PC-9 (cell line): ENCODE data around the gene ZNF180. TPM values are rescaled to one million over a fixed set of nuclear protein-coding genes. Genes with fewer than 3 reads are reported as not detected.
"Not testable (repeated sequence)": the region's sequence is repeated elsewhere in the genome, so short reads cannot be mapped to it uniquely, and the experiment has no call there.

Experiments
- BruUV-seq: library from RNA; stranded (reverse); fragments of 400-500 nt; replicated peaks from 2 replicates; lab custom pipeline; 2021; lab: Mats Ljungman, UMichigan
- CTCF ChIA-PET: fragments of 300-600 bp; sonication (Branson Sonifier 250); formaldehyde crosslinking; loops from one replicate; lab custom pipeline; 2022; ENCODE audit warnings: antibody characterized with exemption; lab: Charles Lee
- POLR2A ChIA-PET: fragments of 300-600 bp; sonication (Branson Sonifier 250); formaldehyde crosslinking; loops from one replicate; lab custom pipeline; 2022; ENCODE audit warnings: antibody characterized with exemption; ENCODE audit not compliant: unreplicated experiment; lab: Charles Lee
- DNase-seq, 2 experiments: peaks; one replicate each; pipeline versions ENCODE4 v3.0.0 to v3.0.0-alpha.2; 2015 to 2022; ENCODE audit warnings: mixed read lengths in 1 of 2
- H2AFZ ChIP-seq: fragments of 200-600 bp; sonication (generic); 2 replicates; pipeline ENCODE4 v1.8.1; 2017; ENCODE audit warnings: antibody characterized with exemption
- H3F3A ChIP-seq: fragments of 200-600 bp; sonication (generic); 2 replicates; pipeline ENCODE4 v1.8.1; 2017; ENCODE audit warnings: antibody characterized with exemption, mild to moderate bottlenecking, low read depth; ENCODE audit not compliant: insufficient read depth
- H3K27ac ChIP-seq: fragments of 200-600 bp; sonication (generic); 2 replicates; pipeline ENCODE4 v1.6.1; 2016; ENCODE audit warnings: mixed run types
- H3K27me3 ChIP-seq: fragments of 200-600 bp; sonication (generic); 2 replicates; pipeline ENCODE4 v1.6.1; 2016; ENCODE audit warnings: low read depth, mixed run types; ENCODE audit not compliant: insufficient read depth
- H3K36me3 ChIP-seq: fragments of 200-600 bp; sonication (generic); 2 replicates; pipeline ENCODE4 v1.6.1; 2016; ENCODE audit warnings: low read depth, mixed run types
- H3K4me1 ChIP-seq: fragments of 200-600 bp; sonication (generic); replicated peaks from 2 replicates; pipeline ENCODE4 v1.6.1; 2016; ENCODE audit warnings: mixed run types; ENCODE audit not compliant: insufficient read depth
- H3K4me2 ChIP-seq: fragments of 200-600 bp; sonication (generic); 2 replicates; pipeline ENCODE4 v1.6.1; 2017; ENCODE audit warnings: mixed run types
- H3K4me3 ChIP-seq: fragments of 200-600 bp; sonication (generic); 2 replicates; pipeline ENCODE4 v1.6.1; 2016; ENCODE audit warnings: mixed run types
- H3K79me2 ChIP-seq: fragments of 200-600 bp; sonication (generic); 2 replicates; pipeline ENCODE4 v1.6.1; 2017; ENCODE audit warnings: low read depth, mixed run types
- H3K9me2 ChIP-seq: fragments of 200-600 bp; sonication (generic); 2 replicates; pipeline ENCODE4 v1.8.1; 2017; ENCODE audit warnings: mild to moderate bottlenecking; ENCODE audit not compliant: insufficient read depth
- H3K9me3 ChIP-seq: fragments of 200-600 bp; sonication (generic); 2 replicates; pipeline ENCODE4 v1.8.1; 2016; ENCODE audit warnings: low read depth; ENCODE audit not compliant: insufficient read depth
- H4K20me1 ChIP-seq: fragments of 200-600 bp; sonication (generic); 2 replicates; pipeline ENCODE4 v1.8.1; 2017; ENCODE audit not compliant: insufficient read depth
- EZH2 ChIP-seq: fragments of 200-600 bp; sonication (generic); IDR thresholded peaks from 2 replicates; pipeline ENCODE4 v1.8.0; 2017; ENCODE audit warnings: antibody characterized with exemption, low read depth
- intact Hi-C: fragments of 100-400 bp; cut with micrococcal nuclease; formaldehyde crosslinking; loops from one replicate; pipeline ENCODE4 v1.10.0; 2022; ENCODE audit not compliant: unreplicated experiment
- total RNA-seq: library from RNA; stranded (reverse); gene quantifications from 2 replicates; pipeline ENCODE4 v1.2.3, GENCODE V29; 2021
- TF ChIP-seq, protein P1 (sequence below): fragments of 200-600 bp; sonication (generic); conservative IDR thresholded peaks from 2 replicates; pipeline ENCODE4 v1.6.1; 2017; ENCODE audit warnings: mixed run types, antibody characterized with exemption, mild to moderate bottlenecking, moderate library complexity

Gene ZNF180
- total RNA-seq, 1 experiment from 2014 or later: 6.3 TPM

- no peaks in the 10 kb centered on the region for H3F3A ChIP-seq
- BruUV-seq: no TSS peak
- CTCF ChIA-PET: interaction anchor here (0.6 to 0.8 kb wide), 2 partner anchors 10 to 774 kb away, joined by 4 read pairs; partner anchors contain the start of gene CEACAM20
These were observed 39.7 kb upstream of the ZNF180 start for GRCh38 chr19:44539991-44540390.

GRCh38 chr19:44539236-44539826 lies 39.0 kb upstream of the ZNF180 start:
- no peaks in the 10 kb centered on the region for H3K4me1 ChIP-seq
- H3K9me3 ChIP-seq: no peaks in the 10 kb centered on the region
- no peak overlapping the region for H3K27ac ChIP-seq
- H4K20me1 ChIP-seq: no peaks in the 10 kb centered on the region
- H3K36me3 ChIP-seq: no peaks in the 10 kb centered on the region
- POLR2A ChIA-PET: no interaction called here
- H3K9me2 ChIP-seq: peaks cover 4% of the 10 kb centered on the region; the same call in 1 of the 2 replicates
- H3K79me2 ChIP-seq: no peaks in the 10 kb centered on the region
- CTCF ChIA-PET: interaction anchor here (0.8 kb wide), 1 partner anchor 9 kb away, joined by 4 read pairs; the partner anchor contains the start of gene CEACAM20
- no peaks in the 10 kb centered on the region for H3F3A ChIP-seq
- peaks cover 24% of the 10 kb centered on the region; the same call in 1 of the 2 replicates for H3K27me3 ChIP-seq
- TF ChIP-seq EZH2: no peak
- TF ChIP-seq, protein P1, sequence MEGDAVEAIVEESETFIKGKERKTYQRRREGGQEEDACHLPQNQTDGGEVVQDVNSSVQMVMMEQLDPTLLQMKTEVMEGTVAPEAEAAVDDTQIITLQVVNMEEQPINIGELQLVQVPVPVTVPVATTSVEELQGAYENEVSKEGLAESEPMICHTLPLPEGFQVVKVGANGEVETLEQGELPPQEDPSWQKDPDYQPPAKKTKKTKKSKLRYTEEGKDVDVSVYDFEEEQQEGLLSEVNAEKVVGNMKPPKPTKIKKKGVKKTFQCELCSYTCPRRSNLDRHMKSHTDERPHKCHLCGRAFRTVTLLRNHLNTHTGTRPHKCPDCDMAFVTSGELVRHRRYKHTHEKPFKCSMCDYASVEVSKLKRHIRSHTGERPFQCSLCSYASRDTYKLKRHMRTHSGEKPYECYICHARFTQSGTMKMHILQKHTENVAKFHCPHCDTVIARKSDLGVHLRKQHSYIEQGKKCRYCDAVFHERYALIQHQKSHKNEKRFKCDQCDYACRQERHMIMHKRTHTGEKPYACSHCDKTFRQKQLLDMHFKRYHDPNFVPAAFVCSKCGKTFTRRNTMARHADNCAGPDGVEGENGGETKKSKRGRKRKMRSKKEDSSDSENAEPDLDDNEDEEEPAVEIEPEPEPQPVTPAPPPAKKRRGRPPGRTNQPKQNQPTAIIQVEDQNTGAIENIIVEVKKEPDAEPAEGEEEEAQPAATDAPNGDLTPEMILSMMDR: no peak
- no TSS peak for BruUV-seq
- no peak overlapping the region for H3K4me2 ChIP-seq
- intact Hi-C loops: no loop called here
- DNase-seq: no peak
- H2AFZ ChIP-seq: no peak overlapping the region
- no peak overlapping the region for H3K4me3 ChIP-seq

More at GRCh38 chr19:44539991-44540390, 39.7 kb upstream of the ZNF180 start:
- no peak for TF ChIP-seq EZH2
- TF ChIP-seq, protein P1: no peak
- POLR2A ChIA-PET: interaction anchor here (0.5 kb wide), 1 partner anchor 301 kb away, joined by 6 read pairs; no protein-coding TSS in a partner anchor
- no peaks in the 10 kb centered on the region for H3K79me2 ChIP-seq
- no peak overlapping the region for H3K27ac ChIP-seq
- H3K4me2 ChIP-seq: no peak overlapping the region
- H3K9me3 ChIP-seq: no peaks in the 10 kb centered on the region
- H3K9me2 ChIP-seq: peaks cover 5% of the 10 kb centered on the region; the same call in 1 of the 2 replicates
- no peaks in the 10 kb centered on the region for H4K20me1 ChIP-seq
- intact Hi-C loops: no loop called here
- DNase-seq: no peak
- H3K4me3 ChIP-seq: no peak overlapping the region
- H3K36me3 ChIP-seq: no peaks in the 10 kb centered on the region
- H3K4me1 ChIP-seq: no peaks in the 10 kb centered on the region
- no peak overlapping the region for H2AFZ ChIP-seq
- H3K27me3 ChIP-seq: peaks cover 27% of the 10 kb centered on the region; the same call in 1 of the 2 replicates

DNA sequence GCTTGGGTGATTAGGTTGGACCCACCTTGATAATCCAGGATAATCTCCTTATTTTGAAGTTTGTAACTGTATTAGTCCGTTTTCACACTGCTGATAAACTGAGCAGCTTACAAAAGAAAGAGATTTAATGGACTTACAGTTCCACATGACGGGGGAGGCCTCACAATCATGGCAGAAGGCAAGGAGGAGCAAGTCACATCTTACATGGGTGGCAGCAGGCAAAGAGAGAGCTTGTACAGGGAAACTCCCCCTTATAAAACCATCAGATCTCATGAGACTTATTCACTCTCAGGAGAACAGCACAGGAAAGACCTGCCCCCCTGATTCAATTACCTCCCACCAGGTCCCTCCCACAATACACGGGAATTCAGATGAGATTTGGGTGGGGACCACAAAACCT lies 35.0 kb upstream of the ZNF180 start:
- H2AFZ ChIP-seq, H3K4me3 ChIP-seq, H3F3A ChIP-seq, H3K9me2 ChIP-seq, BruUV-seq, intact Hi-C loops, CTCF ChIA-PET, H3K4me2 ChIP-seq, H3K9me3 ChIP-seq, H4K20me1 ChIP-seq, H3K79me2 ChIP-seq, H3K4me1 ChIP-seq, H3K36me3 ChIP-seq, H3K27ac ChIP-seq, POLR2A ChIA-PET, DNase-seq: not testable (repeated sequence)
- peaks cover 23% of the 10 kb centered on the region; the same call in 1 of the 2 replicates for H3K27me3 ChIP-seq
